HG02798 (cell line): Measurements from ENCODE around the gene CSN2.

Experiments used
- ATAC-seq: cut with Tn5 transposase; IDR thresholded peaks from one replicate; pipeline ENCODE4 v1.9.1; 2021; ENCODE audit warnings: mild to moderate bottlenecking; ENCODE audit not compliant: unreplicated experiment, poor library complexity

The CSN2 gene

DNA sequence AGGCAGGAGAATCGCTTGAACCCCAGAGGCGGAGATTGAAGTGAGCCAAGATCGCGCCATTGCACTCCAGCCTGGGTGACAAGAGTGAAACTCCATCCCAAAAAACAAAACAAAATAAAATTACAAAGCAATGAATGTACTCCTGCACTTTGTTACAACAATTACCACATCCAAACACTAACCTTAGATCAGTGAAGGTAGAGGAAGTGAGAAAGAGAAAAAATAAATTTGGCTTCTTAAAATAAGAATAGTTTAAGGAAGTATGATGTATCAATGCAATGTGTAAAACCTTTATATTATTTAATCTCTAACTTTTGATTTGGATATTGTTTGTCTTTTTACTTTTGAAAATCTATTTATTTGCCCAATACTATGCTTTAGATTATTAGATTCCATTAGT is 56.3 kb downstream of the CSN2 start:
- ATAC-seq: no peak

DNA sequence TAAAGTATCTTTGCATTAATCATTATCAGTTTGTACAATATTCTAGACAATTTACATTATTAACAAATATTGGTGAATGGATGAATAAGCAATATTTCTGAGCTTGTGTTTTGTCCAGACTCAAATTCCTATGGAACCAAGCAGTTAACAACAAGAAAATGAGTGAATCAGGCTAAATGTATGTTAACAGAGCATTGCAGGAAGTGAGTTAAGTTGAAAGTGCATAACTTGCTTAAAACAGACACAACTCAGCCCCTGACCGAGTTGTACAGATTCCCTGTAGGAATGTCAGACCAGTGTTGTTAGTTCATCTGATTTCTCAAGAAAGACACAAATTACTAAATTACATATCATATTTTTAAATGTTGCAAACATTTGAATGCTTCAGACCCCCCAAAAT is 58.4 kb downstream of the CSN2 start:
- no peak for ATAC-seq
